Measurements from ENCODE around the gene USH1C. TPM values are rescaled to one million over a fixed set of nuclear protein-coding genes. Genes with fewer than 3 reads are reported as not detected.

USH1C gene
- total RNA-seq, 4 donors from 2014 or later = 1.1 TPM; not detected in 3

DNA sequence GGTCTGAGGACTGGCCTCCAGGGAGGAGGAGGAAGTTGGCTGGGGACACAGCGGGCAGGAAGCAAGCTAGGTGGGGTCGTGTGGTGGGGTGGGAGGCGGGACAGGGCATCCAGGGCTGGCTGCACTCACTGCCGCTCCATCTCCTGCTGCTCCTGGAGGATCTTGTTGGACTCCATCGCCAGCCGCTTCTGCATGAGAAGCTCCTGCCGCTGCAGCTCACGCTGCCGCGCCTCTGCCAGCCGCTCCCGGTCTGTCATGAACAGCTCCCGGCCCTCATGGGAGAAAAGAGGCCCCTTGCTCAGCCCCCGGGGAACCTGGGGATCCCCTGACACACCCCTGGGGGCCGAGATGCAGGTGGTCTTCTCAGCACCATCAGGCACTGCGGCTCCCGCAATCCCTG, 21.6 kb downstream of the USH1C start:
- peaks cover 9% of the 10 kb centered on the region for H3K27me3 ChIP-seq
- no peak overlapping the region for H3K4me3 ChIP-seq
- no peak overlapping the region for H3K27ac ChIP-seq
- no peak for ATAC-seq
- TF ChIP-seq, protein P1, sequence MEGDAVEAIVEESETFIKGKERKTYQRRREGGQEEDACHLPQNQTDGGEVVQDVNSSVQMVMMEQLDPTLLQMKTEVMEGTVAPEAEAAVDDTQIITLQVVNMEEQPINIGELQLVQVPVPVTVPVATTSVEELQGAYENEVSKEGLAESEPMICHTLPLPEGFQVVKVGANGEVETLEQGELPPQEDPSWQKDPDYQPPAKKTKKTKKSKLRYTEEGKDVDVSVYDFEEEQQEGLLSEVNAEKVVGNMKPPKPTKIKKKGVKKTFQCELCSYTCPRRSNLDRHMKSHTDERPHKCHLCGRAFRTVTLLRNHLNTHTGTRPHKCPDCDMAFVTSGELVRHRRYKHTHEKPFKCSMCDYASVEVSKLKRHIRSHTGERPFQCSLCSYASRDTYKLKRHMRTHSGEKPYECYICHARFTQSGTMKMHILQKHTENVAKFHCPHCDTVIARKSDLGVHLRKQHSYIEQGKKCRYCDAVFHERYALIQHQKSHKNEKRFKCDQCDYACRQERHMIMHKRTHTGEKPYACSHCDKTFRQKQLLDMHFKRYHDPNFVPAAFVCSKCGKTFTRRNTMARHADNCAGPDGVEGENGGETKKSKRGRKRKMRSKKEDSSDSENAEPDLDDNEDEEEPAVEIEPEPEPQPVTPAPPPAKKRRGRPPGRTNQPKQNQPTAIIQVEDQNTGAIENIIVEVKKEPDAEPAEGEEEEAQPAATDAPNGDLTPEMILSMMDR (IDR thresholded peaks at IDR 0.05) = no peak
- TF ChIP-seq POLR2AphosphoS5 (IDR thresholded peaks at IDR 0.05) = no peak
- TF ChIP-seq EP300 (IDR thresholded peaks at IDR 0.05) = no peak
- no peak for TF ChIP-seq POLR2A (IDR thresholded peaks at IDR 0.05)
- 100% methylated on average over 1 of the region's 17 CpGs; no CpG with 5 or more reads in 1 of the 2 donors for WGBS, 2 donors (ENCODE audit: low coverage in 1 of 2)
- no peaks in the 10 kb centered on the region for H3K4me1 ChIP-seq
- no peaks in the 10 kb centered on the region for H3K36me3 ChIP-seq
- H3K9me3 ChIP-seq = no peaks in the 10 kb centered on the region

DNA sequence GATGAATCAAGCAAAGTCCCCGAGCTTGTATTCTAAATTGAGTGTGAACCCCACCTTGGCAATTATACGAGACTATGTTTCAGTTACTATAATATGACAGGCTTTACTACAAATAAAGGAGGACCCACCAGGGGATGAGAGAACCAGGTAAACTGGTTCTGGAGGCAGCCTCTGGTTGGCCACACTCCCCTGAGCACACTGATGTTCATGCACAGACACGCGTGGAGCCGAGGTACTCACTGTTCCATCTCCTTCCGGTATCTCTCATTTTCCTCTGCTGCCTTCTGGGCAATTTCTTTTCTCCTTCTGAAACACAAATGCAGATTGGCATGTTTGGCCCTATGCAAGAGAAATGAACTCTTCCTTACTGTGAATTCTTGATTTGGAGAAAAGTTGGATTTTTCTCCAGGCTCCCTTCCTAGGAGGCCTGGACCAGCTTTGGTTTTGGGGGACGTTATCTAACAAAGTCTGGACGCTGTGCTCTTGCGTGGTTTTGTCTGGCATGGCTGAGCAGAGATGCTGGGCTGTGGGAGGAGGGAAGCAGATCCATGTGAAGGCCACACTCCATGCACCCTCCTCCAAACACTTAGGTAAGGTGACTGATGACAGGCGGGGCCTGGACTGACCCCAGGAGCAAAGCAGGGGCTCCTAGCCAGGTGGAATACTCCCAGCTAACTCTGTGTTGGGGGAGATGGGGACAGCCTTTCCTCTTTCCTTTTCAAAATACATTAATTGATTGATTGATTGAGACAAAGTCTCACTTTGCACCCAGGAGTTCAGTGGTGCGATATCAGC, 22.9 kb downstream of the USH1C start:
- Histone ChIP-seq H3K4me1 (no peaks in the 10 kb centered on the region), H3K9me3 (no peaks in the 10 kb centered on the region), H3K36me3 (no peaks in the 10 kb centered on the region), H3K27me3 (peaks cover 3% of the 10 kb centered on the region), H3K4me3 (no peak overlapping the region), H3K27ac (no peak overlapping the region)
- ATAC-seq = no peak
- WGBS, 2 donors (ENCODE audit: low coverage in 1 of 2) = 91 to 100% methylated on average over 4 to 7 of the region's 11 CpGs
- no peak for TF ChIP-seq EP300 (IDR thresholded peaks at IDR 0.05)
- no peak for TF ChIP-seq POLR2A (IDR thresholded peaks at IDR 0.05)
- no peak for TF ChIP-seq POLR2AphosphoS5 (IDR thresholded peaks at IDR 0.05)
- TF ChIP-seq, protein P1 (IDR thresholded peaks at IDR 0.05) = no peak

- ATAC-seq = no peak
- Histone ChIP-seq H3K27me3 (no peaks in the 10 kb centered on the region), H3K9me3 (no peaks in the 10 kb centered on the region), H3K4me3 (no peak overlapping the region), H3K36me3 (no peaks in the 10 kb centered on the region), H3K4me1 (no peaks in the 10 kb centered on the region), H3K27ac (no peak overlapping the region)
- TF ChIP-seq POLR2A (IDR thresholded peaks at IDR 0.05) = no peak
- 64 to 80% methylated on average over 5 to 7 of the region's 7 CpGs for WGBS, 2 donors (ENCODE audit: low coverage in 1 of 2)
These were observed 24.9 kb downstream of the USH1C start for GRCh38 chr11:17519061-17519885.

DNA sequence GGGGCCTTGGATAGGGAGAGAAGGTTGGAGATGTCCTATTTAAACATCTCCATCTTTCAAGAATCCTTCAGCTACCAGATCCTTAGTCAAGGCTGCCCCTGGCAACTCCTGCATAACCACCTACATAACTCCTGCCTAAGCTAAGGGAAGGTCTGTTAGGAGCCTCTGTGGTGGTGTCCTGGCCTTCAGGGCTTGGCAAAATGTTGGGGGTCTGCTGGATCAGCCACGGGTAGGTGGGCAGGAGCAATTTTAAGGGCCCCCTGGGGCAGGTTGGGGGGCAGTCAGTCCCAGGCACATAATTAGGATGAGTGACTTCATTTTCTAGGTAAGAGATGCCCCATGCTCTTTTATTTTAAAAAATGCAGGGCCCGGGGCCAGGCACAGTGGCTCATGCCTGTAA, 25.9 kb downstream of the USH1C start:
- TF ChIP-seq EP300 (IDR thresholded peaks at IDR 0.05) (no peak), POLR2AphosphoS5 (IDR thresholded peaks at IDR 0.05) (no peak)
- WGBS, 2 donors (ENCODE audit: low coverage in 1 of 2) = no CpG with 5 or more reads among the region's 2 CpGs
- no peak for ATAC-seq
- Histone ChIP-seq H3K27ac (no peak overlapping the region), H3K4me3 (no peak overlapping the region), H3K9me3 (no peaks in the 10 kb centered on the region), H3K27me3 (no peaks in the 10 kb centered on the region), H3K36me3 (no peaks in the 10 kb centered on the region), H3K4me1 (no peaks in the 10 kb centered on the region)

DNA sequence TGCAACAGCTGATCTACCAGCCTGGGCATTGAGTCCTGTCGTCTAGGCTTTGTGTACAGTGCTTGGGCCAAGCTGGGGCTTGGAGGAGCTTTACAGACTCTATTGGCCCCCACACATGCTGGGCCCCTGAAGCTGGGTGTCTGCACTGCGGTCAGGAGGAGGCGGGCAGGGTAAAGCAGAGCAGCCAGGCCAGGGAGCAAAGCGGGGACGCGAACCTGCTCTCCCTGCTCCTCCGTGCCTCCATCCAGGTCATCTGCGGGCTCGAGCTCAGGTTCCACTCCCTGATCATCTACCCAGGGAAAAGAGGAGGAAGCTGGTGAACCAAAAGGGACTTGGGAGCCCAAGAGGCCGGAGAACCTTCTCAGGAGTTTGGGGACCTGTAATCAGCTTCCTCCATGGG, 27.0 kb downstream of the USH1C start:
- ATAC-seq = no peak
- H3K4me3 ChIP-seq = no peak overlapping the region
- TF ChIP-seq EP300 (IDR thresholded peaks at IDR 0.05) = no peak
- no peak for TF ChIP-seq POLR2AphosphoS5 (IDR thresholded peaks at IDR 0.05)
- TF ChIP-seq, protein P1 (IDR thresholded peaks at IDR 0.05) = no peak
- no peak for TF ChIP-seq POLR2A (IDR thresholded peaks at IDR 0.05)
- H3K27ac ChIP-seq = no peak overlapping the region
- no peaks in the 10 kb centered on the region for H3K27me3 ChIP-seq
- no peaks in the 10 kb centered on the region for H3K9me3 ChIP-seq
- no peaks in the 10 kb centered on the region for H3K4me1 ChIP-seq
- no peaks in the 10 kb centered on the region for H3K36me3 ChIP-seq
- WGBS, 2 donors (ENCODE audit: low coverage in 1 of 2) = 100% methylated on average over 1 to 4 of the region's 10 CpGs

Data from gastroesophageal sphincter (tissue), 4 donors.